Muscle layer of colon (tissue), 2 donors: ENCODE data around the gene ASB13.

Experiments
- H3K27ac ChIP-seq: one replicate; pipeline ENCODE4 v1.7.0; 2013; ENCODE audit warnings: low read depth, mild to moderate bottlenecking, low read length, moderate library complexity
- H3K27me3 ChIP-seq, 2 donors: one replicate each; pipeline ENCODE4 v1.7.0; 2013; ENCODE audit warnings: low read length in 2 of 2, mild to moderate bottlenecking in 2 of 2; ENCODE audit not compliant: insufficient read depth in 2 of 2, control insufficient read depth in 1 of 2
- H3K36me3 ChIP-seq: one replicate; pipeline ENCODE4 v1.7.0; 2013; ENCODE audit warnings: mild to moderate bottlenecking, low read length; ENCODE audit not compliant: insufficient read depth
- H3K4me1 ChIP-seq: one replicate; pipeline ENCODE4 v1.7.0; 2013; ENCODE audit warnings: mild to moderate bottlenecking, low read length; ENCODE audit not compliant: insufficient read depth
- H3K4me3 ChIP-seq, 2 donors: one replicate each; pipeline ENCODE4 v1.7.0; 2013; ENCODE audit warnings: low read length in 2 of 2, low read depth in 1 of 2, mild to moderate bottlenecking in 1 of 2, moderate library complexity in 1 of 2
- H3K9ac ChIP-seq: one replicate; pipeline ENCODE4 v1.7.0; 2013; ENCODE audit warnings: low read length
- H3K9me3 ChIP-seq: one replicate; pipeline ENCODE4 v1.7.0; 2013; ENCODE audit warnings: mild to moderate bottlenecking, low read length
- donor health status: abdominal sarcoma.
- donor health status: Adenocarcinoma of cecum.

The ASB13 gene

GRCh38 chr10:5643346-5644067 is 22.9 kb downstream of the ASB13 start:
- peak overlapping the region; percentile 34 for H3K27ac ChIP-seq
- H3K4me1 ChIP-seq: no peaks in the 10 kb centered on the region
- H3K36me3 ChIP-seq: peaks cover 54% of the 10 kb centered on the region

GRCh38 chr10:5641501-5641900 is 24.9 kb downstream of the ASB13 start:
- Histone ChIP-seq H3K27ac (no peak overlapping the region), H3K36me3 (peaks cover 47% of the 10 kb centered on the region), H3K27me3 (no peaks in the 10 kb centered on the region), H3K9ac (no peak overlapping the region), H3K4me1 (no peaks in the 10 kb centered on the region), H3K9me3 (no peaks in the 10 kb centered on the region), H3K4me3 (no peak overlapping the region)

More at GRCh38 chr10:5643346-5644067, 22.9 kb downstream of the ASB13 start:
- H3K4me3 ChIP-seq: no peak overlapping the region
- H3K27me3 ChIP-seq: no peaks in the 10 kb centered on the region
- no peak overlapping the region for H3K9ac ChIP-seq
- H3K9me3 ChIP-seq: no peaks in the 10 kb centered on the region

GRCh38 chr10:5640501-5640900 is 25.9 kb downstream of the ASB13 start:
- no peak overlapping the region for H3K4me3 ChIP-seq
- peaks cover 41% of the 10 kb centered on the region for H3K36me3 ChIP-seq
- no peaks in the 10 kb centered on the region for H3K27me3 ChIP-seq
- H3K9ac ChIP-seq: no peak overlapping the region
- H3K4me1 ChIP-seq: no peaks in the 10 kb centered on the region
- no peak overlapping the region for H3K27ac ChIP-seq
- no peaks in the 10 kb centered on the region for H3K9me3 ChIP-seq

DNA sequence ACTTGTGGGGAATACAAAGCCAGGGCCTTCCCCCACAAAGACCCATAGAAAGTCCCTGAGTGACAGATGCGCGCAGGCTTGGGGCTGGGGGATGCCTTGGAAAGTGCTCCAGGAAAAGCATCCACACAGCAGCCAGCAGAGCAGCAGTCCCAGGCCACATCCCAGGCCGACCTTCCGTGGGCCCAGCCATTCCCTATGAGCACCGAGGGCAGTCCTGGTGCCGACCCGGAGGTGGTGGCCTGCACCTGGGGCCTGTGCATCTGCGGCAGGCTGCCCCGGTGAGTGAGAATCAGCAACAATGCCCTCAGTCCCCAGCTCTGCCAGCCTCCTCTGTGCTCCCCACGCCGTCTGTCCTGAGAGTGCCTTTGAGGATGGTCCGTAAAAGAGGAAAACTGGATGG is 26.4 kb downstream of the ASB13 start:
- Histone ChIP-seq H3K4me3 (no peak overlapping the region), H3K9ac (no peak overlapping the region), H3K9me3 (no peaks in the 10 kb centered on the region), H3K36me3 (peaks cover 41% of the 10 kb centered on the region), H3K27ac (no peak overlapping the region), H3K27me3 (no peaks in the 10 kb centered on the region), H3K4me1 (no peaks in the 10 kb centered on the region)

DNA sequence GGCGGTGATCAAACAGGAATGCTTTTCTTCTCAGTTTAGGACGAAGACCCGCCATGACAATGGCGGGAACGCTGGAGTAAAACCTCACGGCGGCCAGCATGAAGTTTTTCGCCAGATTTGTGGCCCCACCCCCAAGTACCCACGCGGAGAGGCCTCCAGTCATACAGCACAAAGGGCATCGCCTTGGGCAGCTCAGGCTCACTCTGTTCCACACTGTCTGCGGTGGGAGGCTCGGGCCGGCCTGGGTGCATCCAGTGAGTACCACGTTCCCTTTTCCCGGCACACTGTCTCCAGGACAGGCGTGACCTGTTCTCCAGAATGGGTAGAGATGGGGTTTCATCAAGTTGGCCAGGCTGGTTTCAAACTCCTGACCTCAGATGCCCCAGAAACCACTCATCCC is 27.3 kb downstream of the ASB13 start:
- H3K36me3 ChIP-seq: peaks cover 39% of the 10 kb centered on the region

GRCh38 chr10:5638494-5638893 is 27.9 kb downstream of the ASB13 start:
- H3K27me3 ChIP-seq: no peaks in the 10 kb centered on the region
- no peak overlapping the region for H3K27ac ChIP-seq
- no peaks in the 10 kb centered on the region for H3K4me1 ChIP-seq
- H3K4me3 ChIP-seq: no peak overlapping the region
- no peaks in the 10 kb centered on the region for H3K9me3 ChIP-seq
- H3K9ac ChIP-seq: no peak overlapping the region
- H3K36me3 ChIP-seq: peaks cover 34% of the 10 kb centered on the region

More for the DNA sequence above, 27.3 kb downstream of the ASB13 start:
- no peaks in the 10 kb centered on the region for H3K27me3 ChIP-seq
- no peak overlapping the region for H3K27ac ChIP-seq
- no peak overlapping the region for H3K9ac ChIP-seq
- no peaks in the 10 kb centered on the region for H3K4me1 ChIP-seq
- no peak overlapping the region for H3K4me3 ChIP-seq
- no peaks in the 10 kb centered on the region for H3K9me3 ChIP-seq

DNA sequence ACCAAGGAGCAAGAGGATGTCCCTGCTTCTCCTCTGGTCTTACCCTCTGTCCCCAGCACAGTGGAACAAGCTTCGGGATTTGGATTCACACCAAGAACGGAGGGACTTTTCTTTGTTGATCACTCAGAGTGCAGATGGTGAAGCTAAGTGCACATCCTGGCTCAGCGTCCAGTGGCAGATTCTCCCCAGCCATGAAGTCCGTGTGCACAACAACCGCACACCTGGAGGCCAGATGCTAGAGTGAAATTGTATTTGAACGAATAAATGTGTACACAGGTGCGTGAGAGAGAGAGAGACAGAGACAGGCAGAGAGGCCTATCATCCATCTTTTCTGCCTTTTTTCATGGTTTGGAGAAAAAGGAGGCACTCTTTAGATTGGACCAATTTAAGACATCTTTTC is 31.5 kb downstream of the ASB13 start:
- H3K27me3 ChIP-seq: no peaks in the 10 kb centered on the region
- no peak overlapping the region for H3K9ac ChIP-seq
- no peaks in the 10 kb centered on the region for H3K9me3 ChIP-seq
- H3K4me3 ChIP-seq: no peak overlapping the region
- no peak overlapping the region for H3K27ac ChIP-seq
- H3K4me1 ChIP-seq: no peaks in the 10 kb centered on the region
- H3K36me3 ChIP-seq: peaks cover 17% of the 10 kb centered on the region

DNA sequence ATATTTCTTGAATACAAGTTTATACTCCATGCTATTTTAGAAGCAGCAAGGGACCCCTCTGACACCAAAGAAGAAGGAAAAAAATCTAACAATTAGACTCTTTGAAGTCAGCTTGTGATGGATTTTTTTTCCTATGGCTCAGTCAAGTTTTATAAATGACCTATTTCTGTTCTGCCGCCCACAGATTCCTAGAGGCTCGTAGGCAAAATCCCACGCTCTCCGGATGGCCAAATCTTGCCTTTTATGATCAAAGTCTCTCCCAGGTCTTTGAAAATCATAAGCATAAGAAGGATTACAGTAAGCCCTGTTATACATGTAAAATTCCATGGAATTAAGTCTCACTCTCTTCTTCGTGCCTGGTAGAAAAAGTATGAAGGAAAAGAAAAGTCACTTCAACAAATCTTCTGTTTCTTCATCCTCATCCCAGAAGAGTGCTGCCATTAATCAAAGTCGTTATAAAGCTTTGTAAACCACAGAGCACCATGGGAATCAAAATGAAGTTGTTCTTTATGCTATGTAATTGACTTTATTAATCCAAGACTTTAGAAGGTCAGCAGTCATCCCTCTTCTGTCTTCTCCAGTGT is 33.1 kb downstream of the ASB13 start:
- H3K4me3 ChIP-seq: no peak overlapping the region
- H3K9me3 ChIP-seq: no peaks in the 10 kb centered on the region
- H3K9ac ChIP-seq: no peak overlapping the region
- H3K27ac ChIP-seq: no peak overlapping the region
- no peaks in the 10 kb centered on the region for H3K27me3 ChIP-seq
- H3K4me1 ChIP-seq: peaks cover 9% of the 10 kb centered on the region
- H3K36me3 ChIP-seq: no peaks in the 10 kb centered on the region

DNA sequence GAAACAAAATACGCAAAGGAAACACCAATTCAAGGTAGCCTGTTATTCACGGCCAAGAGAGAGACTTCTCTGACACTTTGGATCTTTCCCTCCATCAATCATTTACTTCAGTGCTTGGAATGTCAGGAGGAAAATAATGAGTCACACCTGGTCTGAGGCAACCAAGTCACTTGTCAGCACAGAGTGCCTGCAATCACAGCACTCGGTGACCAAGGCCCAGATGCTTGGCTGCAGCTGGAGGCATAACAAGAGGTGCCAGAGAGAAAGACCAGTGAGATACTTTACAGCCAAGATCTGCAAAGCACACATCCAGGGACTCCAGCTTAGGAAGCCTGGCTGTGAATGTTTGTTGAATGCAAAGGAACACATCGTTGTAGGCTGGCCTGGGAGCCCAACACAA is 33.9 kb downstream of the ASB13 start:
- Histone ChIP-seq H3K36me3 (no peaks in the 10 kb centered on the region), H3K27ac (no peak overlapping the region), H3K9ac (no peak overlapping the region), H3K4me1 (peaks cover 9% of the 10 kb centered on the region), H3K9me3 (no peaks in the 10 kb centered on the region), H3K4me3 (no peak overlapping the region), H3K27me3 (no peaks in the 10 kb centered on the region)

DNA sequence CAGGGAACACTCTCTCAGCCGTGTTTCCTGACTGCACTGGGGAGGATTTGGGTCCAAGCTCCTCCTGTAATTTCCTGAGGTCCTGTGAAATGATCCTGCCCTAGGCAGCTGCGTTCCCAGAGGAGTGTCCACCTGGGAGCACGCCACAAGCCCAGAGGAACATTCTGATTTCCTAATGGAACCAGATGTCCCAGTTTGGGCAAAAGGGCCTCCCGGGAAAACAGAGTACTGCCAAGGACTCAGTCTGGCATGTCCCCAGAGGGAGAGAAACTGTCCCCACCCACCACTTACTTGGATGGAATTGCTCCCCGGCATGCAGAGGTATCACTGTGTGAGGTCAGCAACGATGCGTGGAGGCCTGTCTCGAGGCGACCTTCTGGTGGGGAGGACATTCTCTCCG is 34.5 kb downstream of the ASB13 start:
- no peak overlapping the region for H3K27ac ChIP-seq
- no peaks in the 10 kb centered on the region for H3K9me3 ChIP-seq
- H3K4me3 ChIP-seq: no peak overlapping the region
- H3K36me3 ChIP-seq: no peaks in the 10 kb centered on the region
- no peaks in the 10 kb centered on the region for H3K27me3 ChIP-seq
- peaks cover 9% of the 10 kb centered on the region for H3K4me1 ChIP-seq
- H3K9ac ChIP-seq: no peak overlapping the region

GRCh38 chr10:5630112-5630436 is 36.3 kb downstream of the ASB13 start:
- Histone ChIP-seq H3K27ac (no peak overlapping the region), H3K9me3 (no peaks in the 10 kb centered on the region), H3K4me1 (peaks cover 9% of the 10 kb centered on the region), H3K4me3 (no peak overlapping the region), H3K9ac (no peak overlapping the region), H3K36me3 (no peaks in the 10 kb centered on the region), H3K27me3 (no peaks in the 10 kb centered on the region)
